SIG-M5 treated with dmso at 0.1 percent for 504 hours (cell line): Measurements from ENCODE around the gene PROP1.
"Not testable (repeated sequence)": the region's sequence is repeated elsewhere in the genome, so short reads cannot be mapped to it uniquely, and the experiment has no call there.

Source experiments
- DNase-seq: peaks from one replicate; lab custom pipeline; 2025; ENCODE audit not compliant: unreplicated experiment; lab: John Stamatoyannopoulos, UW

The PROP1 gene

DNA sequence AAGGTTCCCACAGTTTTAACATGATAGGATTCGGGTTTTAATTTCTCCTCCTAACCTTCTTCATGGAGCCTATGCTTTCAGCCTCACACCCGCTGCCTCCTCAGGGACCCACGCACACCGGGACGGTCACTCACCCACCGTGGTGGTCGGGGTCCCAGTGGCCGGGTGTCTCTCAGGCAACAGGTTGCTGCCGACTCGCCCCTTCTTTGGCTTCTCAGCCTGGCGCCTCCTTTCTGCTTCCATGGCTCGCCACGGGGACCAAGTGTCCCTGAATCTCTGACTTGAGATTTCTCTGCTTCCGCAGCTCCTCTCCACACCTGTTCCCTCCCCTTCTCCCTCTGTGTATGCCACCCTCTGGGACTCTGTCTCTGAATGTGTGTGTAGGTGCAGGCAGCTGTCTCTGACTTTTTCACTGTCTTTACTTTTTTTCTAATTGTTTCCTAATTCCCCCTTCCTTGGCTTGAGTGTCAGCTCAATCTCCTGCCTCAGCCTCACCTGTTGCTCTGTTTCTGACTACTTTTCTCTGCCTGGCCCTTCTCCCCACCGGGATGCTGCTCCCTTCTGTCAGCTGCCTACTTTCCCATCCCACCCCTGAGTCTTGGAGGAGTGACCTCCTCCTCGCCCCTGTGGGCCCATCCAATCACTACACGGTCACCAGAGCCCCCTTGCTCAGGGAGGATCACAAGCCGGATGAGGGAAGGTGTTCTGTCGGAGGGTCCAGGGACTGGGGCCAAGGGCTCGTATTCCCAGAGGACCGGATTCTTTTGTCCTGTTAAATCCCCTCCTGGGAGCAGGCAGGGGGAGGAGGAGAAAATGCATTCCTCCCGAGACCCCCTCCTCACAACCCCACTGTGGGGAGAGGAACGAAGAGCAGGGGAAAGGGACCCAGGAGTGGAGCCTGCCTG, at the start of gene PROP1:
PROP1 (minus strand) TSS at position 552 of the 905 bp plus-strand sequence; CDS start at position 243, 309 bp downstream.
- no peak for DNase-seq

DNA sequence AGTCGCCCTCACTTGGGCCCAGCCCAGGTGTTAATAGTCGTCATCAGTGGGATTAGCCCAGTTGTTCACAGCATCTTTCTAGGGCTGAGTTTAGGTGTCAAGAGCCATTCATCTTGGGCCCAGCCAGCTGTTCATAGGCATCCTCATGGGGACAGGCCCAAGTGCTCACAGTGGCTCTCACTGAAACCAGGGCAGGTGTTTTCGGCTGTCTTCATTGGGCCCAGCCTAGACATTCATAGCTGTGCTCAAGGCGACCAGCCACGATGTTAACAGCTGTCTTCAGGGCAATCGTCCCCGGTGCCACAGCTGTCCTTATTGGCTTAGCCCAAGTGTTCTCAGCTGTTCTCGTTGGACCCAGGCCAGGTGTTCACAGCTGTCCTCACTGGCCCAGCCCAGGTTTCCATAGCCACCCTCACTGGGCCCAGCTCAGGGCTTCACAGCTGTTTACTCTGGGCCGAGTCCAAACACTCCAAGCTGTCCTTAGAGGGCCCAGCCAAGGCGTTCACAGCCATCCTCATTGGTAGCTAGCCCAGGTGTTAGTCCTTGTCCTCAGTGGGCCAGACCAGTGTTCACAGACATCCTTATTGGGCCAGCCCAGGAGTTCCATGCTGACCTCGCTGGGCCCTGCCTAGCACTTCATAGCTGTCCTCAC, 23.5 kb upstream of the PROP1 start:
- not testable (repeated sequence) for DNase-seq

DNA sequence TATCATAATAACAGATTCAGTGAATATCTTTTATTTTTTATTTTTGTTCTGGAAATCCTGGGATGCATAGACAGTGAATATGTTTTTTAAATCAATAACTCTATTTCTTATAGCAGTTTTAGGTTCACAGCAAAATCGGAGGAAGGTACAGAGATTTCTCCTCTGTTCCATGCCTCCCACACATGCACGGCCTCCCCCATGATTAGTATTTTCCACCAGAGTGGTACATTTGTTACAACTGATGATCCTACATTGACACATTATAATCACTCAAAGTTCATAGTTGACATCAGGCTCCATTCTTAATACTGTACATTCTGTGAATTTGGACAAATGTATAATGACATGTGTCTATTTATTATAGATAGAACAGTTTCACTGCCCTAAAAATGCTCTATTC, 16.7 kb upstream of the PROP1 start:
- not testable (repeated sequence) for DNase-seq

DNA sequence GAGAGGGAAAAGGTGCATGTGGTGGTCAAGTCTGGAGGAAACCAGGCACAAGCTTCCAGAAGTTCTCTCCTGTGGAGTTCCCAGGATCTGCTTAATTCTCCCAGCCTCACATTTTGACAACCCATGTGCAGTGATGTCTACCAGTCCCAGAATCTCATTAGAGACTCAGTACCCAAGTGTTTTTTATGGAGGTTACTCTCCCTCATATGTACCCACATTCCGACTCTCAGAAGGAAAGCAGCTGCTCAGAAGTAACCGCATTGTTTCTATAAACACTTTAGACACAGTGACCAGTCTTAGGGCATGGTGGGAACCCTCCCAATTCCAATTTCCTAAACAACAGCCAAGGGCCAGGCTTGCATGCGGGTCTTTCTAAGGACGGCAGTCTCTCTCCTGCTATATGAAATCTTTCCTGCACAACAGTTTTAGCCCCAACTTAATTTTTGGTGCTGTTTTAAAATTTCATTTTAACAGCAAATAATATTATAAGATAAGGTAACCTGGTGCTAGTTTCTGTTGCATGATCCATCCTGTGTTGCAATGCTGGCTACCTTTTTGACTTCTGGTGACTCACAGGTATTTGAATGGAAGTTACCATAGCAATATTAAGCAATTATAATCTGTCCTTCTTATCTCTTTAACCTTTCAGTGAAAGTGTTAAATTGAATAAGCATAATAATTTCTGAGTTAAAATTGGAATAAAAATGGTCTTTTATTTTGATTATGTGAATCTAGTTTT, 15.9 kb upstream of the PROP1 start:
- DNase-seq, result not testable (repeated sequence)

DNA sequence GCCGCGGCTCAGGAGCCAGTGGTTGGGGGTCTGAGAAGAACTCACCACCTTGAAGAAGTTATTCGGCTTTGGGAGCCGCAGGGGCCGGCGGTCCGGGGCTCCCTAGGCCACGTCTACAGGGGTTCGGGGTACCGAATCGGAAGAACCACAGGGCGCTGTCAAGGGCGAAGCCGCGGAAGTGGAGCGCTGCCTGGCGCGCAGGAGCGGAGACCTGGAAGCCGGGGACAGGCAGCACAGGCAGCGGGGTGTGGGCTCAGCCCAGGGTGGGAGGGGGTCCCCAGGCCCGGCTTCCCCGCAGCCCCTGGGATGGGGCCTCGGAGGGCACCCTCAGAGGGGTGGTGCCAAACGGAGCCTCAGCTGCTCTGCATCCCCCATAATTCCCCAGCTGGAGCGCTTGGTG, 11.2 kb upstream of the PROP1 start:
- not testable (repeated sequence) for DNase-seq

DNA sequence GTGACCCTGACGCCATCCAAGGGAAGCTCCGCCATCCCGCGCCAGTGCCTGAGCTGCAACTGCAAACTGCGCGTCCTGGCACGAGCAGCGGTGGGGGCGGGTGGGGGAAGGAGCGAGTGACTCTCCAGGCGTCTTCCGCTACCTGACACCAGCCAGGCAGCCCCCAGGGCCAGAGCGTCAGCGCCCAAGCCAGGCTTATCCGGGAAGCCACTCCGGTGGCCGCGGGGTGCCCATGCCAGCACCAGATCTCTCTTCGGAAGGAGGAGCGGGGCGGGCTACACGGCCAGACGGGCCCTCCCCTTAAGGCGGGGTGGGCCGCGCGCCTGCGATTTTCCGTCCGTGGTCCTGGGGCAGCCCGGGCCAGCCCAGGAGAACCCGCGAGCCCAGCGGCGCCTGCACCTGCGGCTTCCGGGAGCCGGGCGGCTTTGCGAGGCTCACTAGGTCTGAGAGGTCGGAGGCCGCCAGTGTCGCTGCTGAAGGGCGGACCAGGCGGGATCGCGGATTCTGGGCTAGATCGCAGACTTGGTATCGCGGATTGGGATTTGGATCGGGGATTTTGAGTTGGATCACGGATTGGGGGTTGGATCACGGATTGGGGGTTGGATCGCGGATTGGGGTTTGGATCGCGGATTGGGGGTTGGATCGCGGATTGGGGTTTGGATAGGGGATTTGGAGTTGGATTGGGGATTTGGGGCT, 10.6 kb upstream of the PROP1 start:
- DNase-seq, result not testable (repeated sequence)

DNA sequence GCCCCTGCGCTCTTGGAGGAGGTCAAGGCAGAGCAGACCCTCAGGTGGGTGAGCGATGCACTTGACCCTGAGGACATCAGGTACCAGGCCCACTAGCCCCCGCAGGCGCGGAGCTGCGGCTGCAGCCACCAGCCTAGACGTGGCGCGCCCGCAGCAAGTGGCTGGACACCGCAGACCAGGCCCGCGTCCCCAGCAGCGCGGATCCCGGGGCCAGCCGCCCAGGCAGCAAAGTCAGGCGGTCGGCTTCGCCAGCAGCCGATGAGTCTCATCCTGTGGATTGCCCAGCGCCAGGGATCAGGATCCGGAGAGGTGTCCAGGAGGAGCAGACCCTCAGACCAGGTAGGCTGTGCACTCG, 10.1 kb upstream of the PROP1 start:
- not testable (repeated sequence) for DNase-seq

DNA sequence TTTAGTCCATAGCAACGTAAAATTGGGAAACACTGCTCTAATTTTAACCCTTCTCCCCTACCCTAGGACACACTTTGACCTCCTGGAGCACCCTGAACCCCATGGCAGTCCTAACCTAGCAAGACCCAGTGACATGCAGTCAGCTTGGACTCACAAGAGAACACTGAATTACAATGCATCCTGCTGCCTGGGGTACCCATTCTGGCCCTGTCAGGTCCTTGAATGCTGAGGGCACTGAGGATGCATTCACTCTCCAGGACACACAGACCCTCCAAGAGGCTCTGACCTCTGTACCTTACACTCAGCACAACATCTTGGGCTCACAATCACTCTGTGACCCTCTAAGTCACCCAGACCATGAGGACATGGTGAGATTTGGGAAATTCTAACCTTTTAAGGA, 1.8 kb upstream of the PROP1 start:
- no peak for DNase-seq

DNA sequence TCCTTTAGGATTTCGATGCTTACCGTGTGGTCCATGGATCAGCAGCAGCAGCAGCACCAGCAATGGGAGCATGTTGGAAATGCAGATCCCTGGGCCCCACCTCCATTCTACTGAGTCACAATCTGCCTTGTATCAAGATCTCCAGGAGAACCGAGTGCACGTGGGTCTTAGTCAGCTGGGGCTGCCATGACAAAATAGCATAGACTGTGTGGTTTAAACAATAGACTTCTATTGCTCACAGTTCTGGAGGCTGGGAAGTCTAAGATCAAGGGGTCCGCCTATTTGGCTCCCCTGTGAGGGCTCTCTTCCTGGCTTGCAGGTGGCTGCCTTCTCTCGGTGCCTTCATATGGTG, 1.3 kb upstream of the PROP1 start:
- DNase-seq, result no peak

DNA sequence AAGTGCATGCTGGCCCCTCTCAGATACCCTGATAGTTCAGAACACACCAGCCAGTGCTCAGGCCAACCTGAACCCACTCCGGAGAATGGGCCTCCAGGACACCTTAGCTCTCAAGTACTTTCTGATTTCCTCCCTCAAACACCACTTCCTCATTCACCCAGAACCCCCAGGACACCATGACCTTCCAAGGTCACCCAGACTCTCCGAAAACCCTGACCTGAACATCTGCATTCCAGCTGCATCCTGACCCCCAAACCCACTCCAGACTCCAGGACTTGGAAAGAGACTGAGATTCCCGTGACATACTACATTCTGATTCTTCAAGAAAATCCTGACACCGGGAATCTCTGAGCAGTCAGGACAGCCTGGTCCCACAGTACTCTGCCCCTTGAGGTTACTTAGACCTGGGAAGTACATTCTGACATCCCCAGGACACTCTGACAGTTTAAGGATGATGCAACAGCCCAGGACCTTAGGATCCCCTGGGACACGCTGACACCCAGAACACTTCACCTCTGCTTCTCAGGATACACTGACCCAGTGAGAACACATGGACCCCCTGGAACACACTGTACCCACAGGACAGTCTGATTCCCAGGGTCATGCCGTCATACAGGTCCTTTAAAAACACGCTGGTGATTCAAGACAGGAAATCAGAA, 747 bp upstream of the PROP1 start:
- no peak for DNase-seq

DNA sequence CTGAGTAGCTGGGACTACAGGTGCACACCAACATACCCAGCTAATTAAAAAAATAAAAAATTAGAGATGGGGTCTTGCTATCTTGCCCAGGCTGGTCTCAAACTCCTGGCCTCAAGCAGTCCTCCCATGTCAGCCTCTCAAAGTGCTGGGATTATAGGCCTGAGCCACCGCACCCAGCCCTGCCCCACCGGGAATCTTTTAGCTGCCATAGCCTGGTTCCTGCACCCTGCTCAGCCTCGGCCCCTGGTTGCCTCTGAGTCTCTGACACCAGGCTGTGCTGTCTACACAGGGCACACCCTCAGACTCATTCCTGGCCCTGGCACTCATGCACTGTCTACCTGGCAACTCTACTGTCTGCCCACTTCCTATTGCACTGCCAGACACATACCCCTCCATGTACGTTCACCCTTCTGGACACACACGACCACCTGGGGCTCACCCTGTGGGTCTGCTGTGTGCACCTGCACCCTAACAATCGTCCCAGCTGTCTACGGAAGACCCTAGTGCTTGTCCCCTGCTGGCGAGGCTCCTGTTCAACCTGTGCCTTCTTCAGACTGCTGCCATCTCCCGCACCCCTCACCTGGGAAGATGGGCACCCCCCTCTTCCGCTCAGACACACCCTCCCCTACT, 1.4 kb downstream of the PROP1 start:
- no peak for DNase-seq

DNA sequence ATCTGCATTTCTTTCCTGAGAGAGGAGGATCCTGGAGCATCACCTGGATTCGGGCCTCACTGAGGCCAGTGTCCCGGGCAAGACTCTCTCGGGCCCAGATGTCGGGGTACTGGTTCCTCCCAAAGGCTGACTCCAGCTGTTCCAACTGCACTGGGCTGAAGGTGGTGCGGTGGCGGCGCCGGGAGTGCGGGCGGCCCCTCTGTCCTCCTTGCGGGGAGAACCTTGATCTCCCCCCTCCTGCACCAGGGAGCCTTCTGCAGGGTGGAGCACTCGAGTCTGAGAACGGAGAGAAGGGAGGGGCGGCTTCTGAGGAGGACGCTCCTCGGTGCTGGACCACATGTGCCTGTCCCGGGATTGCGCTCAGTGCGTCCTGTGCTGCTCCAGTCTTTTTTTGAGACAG, 2.0 kb downstream of the PROP1 start:
- no peak for DNase-seq

DNA sequence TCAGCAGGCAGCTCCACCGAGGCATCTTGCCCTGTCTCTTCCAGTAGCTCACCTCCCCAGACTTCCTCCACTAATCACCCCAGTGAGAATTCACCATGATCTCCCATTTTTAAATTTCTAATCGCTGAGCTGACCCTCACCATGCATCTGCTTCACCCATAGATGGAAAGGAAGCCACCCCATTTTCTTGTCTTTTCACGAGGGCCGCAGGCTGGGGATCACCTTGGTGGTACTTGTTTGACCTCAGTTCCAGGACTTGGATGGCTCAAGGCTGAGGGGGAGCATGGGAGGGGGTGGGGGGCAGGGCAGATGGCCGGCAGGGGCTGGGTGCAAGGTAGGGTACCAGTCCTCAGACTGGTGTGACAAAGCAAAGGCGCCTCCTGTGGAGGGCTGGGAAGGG, 3.6 kb downstream of the PROP1 start:
- DNase-seq, result no peak

DNA sequence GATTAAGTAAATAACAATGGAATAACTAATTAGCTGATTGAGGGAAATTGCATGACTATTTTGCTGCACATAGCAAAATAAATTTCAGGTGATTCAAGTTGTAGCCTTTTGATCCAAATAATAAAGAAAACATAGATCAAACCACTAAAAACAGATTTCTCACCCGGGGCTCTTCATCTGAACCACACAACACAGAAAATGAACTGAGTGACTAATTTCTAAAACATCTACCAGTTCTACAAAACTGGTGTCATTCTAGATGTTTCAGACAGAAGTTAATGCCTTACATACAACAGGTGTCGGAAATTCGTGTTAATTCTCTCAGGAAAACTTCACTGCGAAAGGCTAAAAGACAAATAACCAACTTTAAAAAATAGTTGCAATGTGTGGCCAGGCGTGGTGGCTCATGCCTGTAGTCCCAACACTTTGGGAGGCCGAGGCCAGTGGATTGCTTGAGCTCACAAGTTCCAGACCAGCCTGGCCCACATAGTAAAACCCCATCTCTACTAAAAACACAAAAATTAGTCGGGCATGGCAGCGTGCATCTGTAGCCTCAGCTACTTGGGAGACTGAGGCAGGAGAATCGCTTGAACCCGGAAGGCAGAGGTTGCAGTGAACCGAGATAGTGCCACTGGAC, 6.9 kb downstream of the PROP1 start:
- DNase-seq, result no peak

DNA sequence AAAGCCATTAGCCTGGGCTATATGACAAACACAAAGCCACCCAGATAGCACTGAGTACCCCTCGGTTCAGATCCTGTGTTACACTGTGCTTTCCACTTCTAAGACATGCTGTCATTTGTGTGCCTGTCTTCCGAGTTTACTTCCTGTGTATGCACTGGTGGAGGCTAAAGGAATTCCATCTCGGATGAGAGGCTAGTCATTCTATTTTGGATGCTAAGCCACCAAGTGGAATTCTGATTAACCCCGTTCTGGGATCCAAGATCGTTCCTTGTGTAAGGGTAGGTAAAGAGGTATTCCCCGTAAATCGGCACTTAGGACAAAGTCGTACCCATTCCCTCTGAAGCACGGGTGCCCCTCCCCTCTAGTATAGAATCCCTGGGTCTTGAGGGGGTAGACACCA, 8.7 kb downstream of the PROP1 start:
- no peak for DNase-seq

DNA sequence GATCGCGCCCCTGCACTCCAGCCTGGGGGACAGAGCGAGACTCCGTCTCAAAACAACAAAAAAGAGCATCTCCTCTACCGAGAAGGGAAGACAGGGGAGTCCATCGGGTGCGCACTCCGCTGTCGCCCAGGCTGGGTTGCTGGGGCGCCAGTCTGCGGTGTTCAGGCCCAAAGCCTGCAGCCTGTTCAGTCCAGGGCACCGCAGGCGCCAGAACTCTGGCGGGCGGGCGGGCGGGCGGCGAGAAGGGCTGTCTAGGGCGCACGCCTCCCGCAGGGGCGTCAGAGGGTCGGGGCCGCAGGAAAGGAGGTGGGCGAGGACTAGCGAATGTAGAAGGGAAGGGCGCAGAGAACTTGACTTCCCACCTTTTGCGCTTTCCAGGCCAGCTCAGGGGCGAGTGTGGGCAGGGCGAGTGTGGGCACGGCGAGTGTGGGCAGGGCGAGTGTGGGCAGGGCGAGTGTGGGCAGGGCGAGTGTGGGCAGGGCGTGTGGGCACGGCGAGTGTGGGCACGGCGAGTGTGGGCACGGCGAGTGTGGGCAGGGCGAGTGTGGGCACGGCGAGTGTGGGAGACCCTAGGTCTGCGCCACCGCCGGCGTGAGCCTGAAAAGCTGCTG, 10.5 kb downstream of the PROP1 start:
- no peak for DNase-seq

DNA sequence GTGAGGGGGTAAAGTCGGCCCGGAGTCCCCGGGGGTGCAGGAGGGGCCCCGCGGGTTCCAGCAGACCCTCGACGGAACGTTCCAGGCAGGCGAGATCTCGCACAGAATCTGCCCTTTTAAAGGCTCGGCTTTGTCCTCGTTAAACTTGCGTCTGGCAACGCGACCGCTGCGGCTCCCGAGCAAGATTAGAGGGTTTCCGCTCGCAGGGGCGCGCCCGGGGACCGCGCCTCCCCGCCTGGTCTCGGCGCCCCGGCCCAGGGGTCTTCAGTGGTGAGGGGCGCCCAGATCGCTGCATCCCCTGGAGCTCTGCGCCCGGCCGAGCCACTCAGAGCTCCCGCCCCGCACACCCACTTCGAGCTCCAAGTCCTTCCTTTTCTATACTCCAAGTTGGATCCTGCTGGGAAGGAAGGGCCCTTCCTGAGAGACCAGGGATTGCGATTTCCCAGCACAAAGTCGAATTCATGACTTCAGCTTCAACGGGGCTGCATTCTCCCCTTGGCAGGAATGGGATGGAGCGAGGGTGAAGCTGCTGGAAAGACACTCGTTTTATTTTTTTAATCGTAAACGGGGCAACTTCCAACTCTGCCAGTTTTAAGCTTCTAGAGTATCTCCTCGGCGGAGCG, 11.3 kb downstream of the PROP1 start:
- DNase-seq, result no peak

DNA sequence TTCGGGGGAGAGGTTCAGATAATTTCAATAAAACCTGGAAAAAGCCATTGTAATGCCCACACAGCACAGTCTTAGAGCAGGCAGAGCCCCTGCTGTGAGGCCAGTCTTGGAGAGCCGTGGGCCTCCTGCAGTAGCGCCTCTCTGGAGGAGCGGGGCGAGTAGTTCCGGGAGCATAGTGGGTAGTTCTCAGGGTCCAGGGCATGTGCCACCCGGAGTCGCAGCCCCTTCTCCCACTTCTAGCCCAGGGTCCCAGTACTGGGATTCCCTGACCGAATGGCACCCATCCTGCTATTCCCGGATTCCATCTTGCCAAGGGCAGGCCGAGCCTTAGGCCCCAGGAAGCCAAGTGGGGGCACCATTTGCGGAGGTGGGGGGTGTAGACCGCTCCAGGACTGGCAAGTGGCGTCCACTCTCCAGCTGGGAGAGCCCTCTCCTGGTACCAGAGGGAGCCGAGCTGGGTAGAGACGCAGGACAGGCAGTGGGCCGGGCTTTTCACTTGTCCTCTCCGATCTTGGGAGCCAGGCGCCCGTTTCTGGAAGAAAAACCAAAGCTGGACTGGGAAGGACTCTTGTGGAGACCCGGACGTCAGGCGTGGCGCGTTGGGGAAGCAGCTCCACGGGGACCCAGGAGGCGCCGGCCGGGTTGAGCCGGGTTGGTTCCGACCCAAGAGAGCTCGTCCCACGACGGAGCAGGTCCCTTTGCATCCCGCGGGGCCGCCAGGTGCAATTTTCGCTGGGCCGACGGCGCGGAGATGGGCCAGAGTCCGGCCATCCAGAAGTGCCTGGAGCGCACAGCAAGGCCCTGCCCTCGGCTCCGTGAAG, 12.1 kb downstream of the PROP1 start:
- DNase-seq, result no peak
